Stomach (tissue), 9 donors: ENCODE results near the gene RSRP1. TPM values are rescaled to one million over a fixed set of nuclear protein-coding genes. Genes with fewer than 3 reads are reported as not detected.
A peak's percentile ranks its signal among the peaks of the same experiment; 100 is the strongest.
"Not testable (repeated sequence)": the region's sequence is repeated elsewhere in the genome, so short reads cannot be mapped to it uniquely, and the experiment has no call there.

Source experiments
- DNase-seq, 2 donors: peaks; one replicate each; pipeline versions ENCODE4 v3.0.0 to v3.0.0-alpha.2; 2013 to 2019
- H3K27ac ChIP-seq, 5 donors: fragments of 200-600 bp in 4 of 5; sonication (generic) in 4 of 5; one replicate each; pipeline ENCODE4 v1.5.1; 2013 to 2019; ENCODE audit warnings: mild to moderate bottlenecking in 1 of 5, moderate library complexity in 1 of 5
- H3K27me3 ChIP-seq, 3 donors: fragments of 200-600 bp; sonication (generic); one replicate each; pipeline ENCODE4 v1.5.1; 2017 to 2019; ENCODE audit warnings: mixed run types in 1 of 3
- H3K36me3 ChIP-seq, 4 donors: fragments of 200-600 bp; sonication (generic); 1 replicate in 3 of 4; 2 replicates in 1 of 4; pipeline ENCODE4 v1.5.1; 2016 to 2019
- H3K4me1 ChIP-seq, 4 donors: fragments of 200-600 bp; sonication (generic); one replicate each; pipeline ENCODE4 v1.5.1; 2016 to 2019
- H3K4me3 ChIP-seq, 4 donors: fragments of 200-600 bp; sonication (generic) in 3 of 4; one replicate each; pipeline ENCODE4 v1.5.1; 2016 to 2019; ENCODE audit warnings: mild to moderate bottlenecking in 1 of 4
- H3K9me3 ChIP-seq, 4 donors: fragments of 200-600 bp; sonication (generic); one replicate each; pipeline ENCODE4 v1.5.1; 2016 to 2019
- CTCF ChIP-seq, 7 experiments: fragments of 450-650 bp in 4 of 7; fragments of 200-600 bp in 3 of 7; sonication (generic) in 3 of 7; IDR thresholded peaks; one replicate each; pipeline ENCODE4 v1.5.1; 2016 to 2019; ENCODE audit warnings: antibody characterized with exemption in 7 of 7, control low read depth in 2 of 7, mild to moderate bottlenecking in 1 of 7
- EP300 ChIP-seq: sonication (generic); formaldehyde crosslinking; IDR thresholded peaks from one replicate; pipeline ENCODE4 v1.6.1; 2017; ENCODE audit warnings: antibody characterized with exemption
- POLR2A ChIP-seq, 4 donors: fragments of 450-650 bp; IDR thresholded peaks; one replicate each; pipeline ENCODE4 v1.6.1; 2016; ENCODE audit warnings: antibody characterized with exemption in 4 of 4, control low read depth in 2 of 4, mild to moderate bottlenecking in 1 of 4, moderate library complexity in 1 of 4
- POLR2AphosphoS5 ChIP-seq, 3 donors: sonication (generic); formaldehyde crosslinking; IDR thresholded peaks; one replicate each; pipeline ENCODE4 v1.6.1; 2016; ENCODE audit warnings: antibody characterized with exemption in 3 of 3
- WGBS, 5 donors: extraction: QIAGEN DNeasy Blood & Tissue Kit in 3 of 5; methylation state at CpG; one replicate each; pipeline versions ENCODE4 v1.1.5 to v1.1.7; 2013 to 2018; 5-methylcytosine and 5-hydroxymethylcytosine counted together
- intact Hi-C: fragments of 100-400 bp; cut with DNase I; formaldehyde crosslinking; loops from one replicate; pipeline ENCODE4 v1.15.1; 2023; ENCODE audit warnings: low total_unique reads
- polyA plus RNA-seq, 3 donors: library from polyadenylated mRNA; stranded (reverse); fragments of 200-250 nt; gene quantifications; one replicate each; pipeline ENCODE4 v1.2.3, GENCODE V29; 2013
- total RNA-seq, 5 donors: library from RNA; depleted of rRNA; stranded (reverse); fragments of >200 nt; gene quantifications; one replicate each; pipeline versions ENCODE4 v1.1.0 to v1.2.3, GENCODE V29; 2014 to 2016
- donor health status: healthy with polysubstance abuse.
- donor health status: Bipolar disorder and iron deficiency.
- donor health status: healthy.

The RSRP1 gene
- total and polyA plus RNA-seq, 8 donors: 12.8 to 476 (median 151) TPM

GRCh38 chr1:25243907-25244306, 3.3 kb downstream of the RSRP1 start:
- Histone ChIP-seq H3K36me3 (peaks cover 33 to 55% (median 48%) of the 10 kb centered on the region in 4 donors), H3K27ac (no peak overlapping the region), H3K4me3 (peak overlapping the region in 1 of 4 donors; percentile 85), H3K9me3 (no peaks in the 10 kb centered on the region), H3K4me1 (peaks cover 36 to 76% (median 54%) of the 10 kb centered on the region in 4 donors), H3K27me3 (no peaks in the 10 kb centered on the region)
- no peak for TF ChIP-seq POLR2A (IDR thresholded peaks at IDR 0.05)
- no peak for TF ChIP-seq CTCF (IDR thresholded peaks at IDR 0.05)
- no peak for TF ChIP-seq POLR2AphosphoS5 (IDR thresholded peaks at IDR 0.05)
- TF ChIP-seq EP300: no peak
- WGBS, 5 donors: 42 to 64% (median 49%) methylated on average over 6 of the region's 6 CpGs
- intact Hi-C loops: no loop called here
- no peak for DNase-seq

- H3K27ac ChIP-seq: peak overlapping the region; percentile 88 to 96 (median 91)
- intact Hi-C loops: no loop called here
Measured at GRCh38 chr1:25239681-25240541, 7.3 kb downstream of the RSRP1 start.

GRCh38 chr1:25238046-25238445, 9.2 kb downstream of the RSRP1 start:
- no peak overlapping the region for H3K4me3 ChIP-seq
- intact Hi-C loops: no loop called here
- H3K27me3 ChIP-seq: no peaks in the 10 kb centered on the region
- peak overlapping the region in 1 of 5 donors; percentile 92 for H3K27ac ChIP-seq
- peaks cover 21 to 87% (median 57%) of the 10 kb centered on the region in 4 donors for H3K4me1 ChIP-seq
- WGBS, 5 donors: 88 to 91% (median 90%) methylated on average over 11 of the region's 11 CpGs
- no peak for TF ChIP-seq CTCF (IDR thresholded peaks at IDR 0.05)
- no peak for TF ChIP-seq POLR2AphosphoS5 (IDR thresholded peaks at IDR 0.05)
- no peak for TF ChIP-seq POLR2A (IDR thresholded peaks at IDR 0.05)
- no peak for TF ChIP-seq EP300
- DNase-seq: no peak
- no peaks in the 10 kb centered on the region for H3K9me3 ChIP-seq
- peaks cover 14 to 36% (median 23%) of the 10 kb centered on the region in 4 donors for H3K36me3 ChIP-seq

More at GRCh38 chr1:25239681-25240541, 7.3 kb downstream of the RSRP1 start:
- WGBS, 5 donors: 1 to 2% (median 1%) methylated on average over 18 to 41 of the region's 41 CpGs
- Histone ChIP-seq H3K4me3 (peak overlapping the region; percentile 40 to 55 (median 50)), H3K36me3 (peaks cover 32 to 46% (median 42%) of the 10 kb centered on the region in 4 donors), H3K4me1 (peaks cover 25 to 90% (median 56%) of the 10 kb centered on the region in 4 donors), H3K9me3 (no peaks in the 10 kb centered on the region), H3K27me3 (no peaks in the 10 kb centered on the region)
- peak; percentile 91 to 97 for DNase-seq
- peak in 5 of 7 experiments; percentile 26 to 64 (median 46) for TF ChIP-seq CTCF (IDR thresholded peaks at IDR 0.05)
- TF ChIP-seq EP300: no peak
- peak in 1 of 4 donors; percentile 8 for TF ChIP-seq POLR2A (IDR thresholded peaks at IDR 0.05)
- TF ChIP-seq POLR2AphosphoS5 (IDR thresholded peaks at IDR 0.05): peak; percentile 52 to 78 (median 54)

- peak overlapping the region in 1 of 5 donors; percentile 15 for H3K27ac ChIP-seq
- H3K4me1 ChIP-seq: peaks cover 30 to 80% (median 61%) of the 10 kb centered on the region in 4 donors
- DNase-seq, intact Hi-C loops, H3K27me3 ChIP-seq, H3K9me3 ChIP-seq, H3K4me3 ChIP-seq: not testable (repeated sequence)
- H3K36me3 ChIP-seq: peaks cover 0 to 18% (median 5%) of the 10 kb centered on the region in 4 donors
- WGBS, 5 donors: 87 to 97% (median 94%) methylated on average over 7 of the region's 7 CpGs
Measured at GRCh38 chr1:25236261-25236660, 11.0 kb downstream of the RSRP1 start.

- H3K4me1 ChIP-seq: peaks cover 26 to 80% (median 61%) of the 10 kb centered on the region in 4 donors
- H3K27me3 ChIP-seq, DNase-seq, H3K27ac ChIP-seq, intact Hi-C loops, H3K9me3 ChIP-seq, H3K4me3 ChIP-seq: not testable (repeated sequence)
- WGBS, 5 donors: 96 to 99% (median 98%) methylated on average over 10 of the region's 10 CpGs
- peaks cover 0 to 18% (median 5%) of the 10 kb centered on the region in 4 donors for H3K36me3 ChIP-seq
Measured at GRCh38 chr1:25235411-25235810, 11.8 kb downstream of the RSRP1 start.
